ENCODE results near the gene LURAP1L.

LURAP1L gene

DNA sequence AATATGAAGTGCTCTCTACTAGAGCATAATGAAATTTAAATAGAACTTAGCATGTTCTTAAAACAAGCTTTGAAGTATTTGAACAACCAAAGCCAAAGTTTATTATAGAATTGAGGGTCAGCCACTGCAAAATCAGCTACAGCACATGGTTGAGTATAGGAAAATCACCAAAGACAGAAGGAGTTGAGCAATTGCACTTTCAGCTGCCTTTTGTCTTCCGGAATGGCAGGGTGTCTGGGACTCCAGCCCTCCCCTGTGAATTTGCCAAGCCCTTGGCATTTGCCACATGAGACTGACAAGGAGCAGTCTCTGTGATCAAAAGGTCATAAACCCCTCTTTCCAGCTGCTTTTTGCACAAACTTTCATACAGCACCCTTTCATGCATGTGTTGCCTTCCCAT lies 8.5 kb upstream of the LURAP1L start:
- H3K9me3 ChIP-seq (ENCODE audit: control insufficient read depth, insufficient read depth, low read depth, low read length), result no peaks in the 10 kb centered on the region
- CTCF ChIA-PET, result interaction anchor here (0.7 kb wide), 1 partner anchor 1200 kb away, joined by 3 read pairs; no protein-coding TSS in a partner anchor

DNA sequence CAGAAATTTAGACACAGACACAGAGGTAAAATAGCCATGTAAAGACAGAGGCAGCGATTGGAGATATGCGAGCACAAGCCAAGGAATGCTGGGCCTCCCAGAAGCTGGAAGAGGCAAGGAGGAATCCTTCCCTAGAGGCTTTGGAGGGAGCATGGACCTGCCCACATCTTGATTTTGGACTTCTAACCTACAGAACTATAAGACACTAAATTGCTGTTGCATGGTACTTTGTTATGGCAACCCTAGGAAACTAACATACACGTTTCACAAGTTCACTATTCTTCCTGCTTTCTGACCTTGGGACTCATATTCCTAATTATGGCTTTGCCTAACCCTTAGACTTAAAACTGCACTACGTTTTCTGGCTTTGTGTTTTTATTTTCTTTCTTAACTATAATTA lies 4.6 kb upstream of the LURAP1L start:
- H3K9me3 ChIP-seq (ENCODE audit: control insufficient read depth, insufficient read depth, low read depth, low read length), result no peaks in the 10 kb centered on the region
- POLR2A ChIA-PET, result no interaction called here
- H3K4me3 ChIP-seq (ENCODE audit: low read depth, low read length), result no peak overlapping the region
- CTCF ChIA-PET, result no interaction called here
- no peaks in the 10 kb centered on the region for H3K36me3 ChIP-seq (ENCODE audit: control insufficient read depth in 2 of 2, insufficient read depth in 1 of 2, low read length in 2 of 2)
- no peak overlapping the region for H3K27ac ChIP-seq (ENCODE audit: extremely low read depth, low read depth, low read length)
- TF ChIP-seq ZNF175 (tag by site-specific recombination; IDR thresholded peaks at IDR 0.05), result no peak
- TF ChIP-seq BCL11A (tag by site-specific recombination; IDR thresholded peaks at IDR 0.05; ENCODE audit: low read depth), result no peak
- no peak for TF ChIP-seq ZNF19 (tag by site-specific recombination; IDR thresholded peaks at IDR 0.05; ENCODE audit: low read depth)
- H3K4me1 ChIP-seq (ENCODE audit: control insufficient read depth, insufficient read depth, low read length), result peaks cover 3% of the 10 kb centered on the region; the same call in 1 of the 2 replicates

More for the DNA sequence above, 8.5 kb upstream of the LURAP1L start:
- Histone ChIP-seq H3K4me1 (ENCODE audit: control insufficient read depth, insufficient read depth, low read length) (0 out of 2 replicates have a peak, but pooled peaks cover 3% of the 10 kb centered on the region), H3K27ac (ENCODE audit: extremely low read depth, low read depth, low read length) (no peak overlapping the region), H3K36me3 (ENCODE audit: control insufficient read depth in 2 of 2, insufficient read depth in 1 of 2, low read length in 2 of 2) (no peaks in the 10 kb centered on the region), H3K4me3 (ENCODE audit: low read depth, low read length) (no peak overlapping the region)
- no peak for TF ChIP-seq SALL2 (tag by site-specific recombination; IDR thresholded peaks at IDR 0.05; ENCODE audit: borderline replicate concordance)
- TF ChIP-seq ZNF544 (tag by site-specific recombination; IDR thresholded peaks at IDR 0.05), result no peak
- no peak for TF ChIP-seq ZNF521 (tag by site-specific recombination; IDR thresholded peaks at IDR 0.05)
- POLR2A ChIA-PET, result no interaction called here

DNA sequence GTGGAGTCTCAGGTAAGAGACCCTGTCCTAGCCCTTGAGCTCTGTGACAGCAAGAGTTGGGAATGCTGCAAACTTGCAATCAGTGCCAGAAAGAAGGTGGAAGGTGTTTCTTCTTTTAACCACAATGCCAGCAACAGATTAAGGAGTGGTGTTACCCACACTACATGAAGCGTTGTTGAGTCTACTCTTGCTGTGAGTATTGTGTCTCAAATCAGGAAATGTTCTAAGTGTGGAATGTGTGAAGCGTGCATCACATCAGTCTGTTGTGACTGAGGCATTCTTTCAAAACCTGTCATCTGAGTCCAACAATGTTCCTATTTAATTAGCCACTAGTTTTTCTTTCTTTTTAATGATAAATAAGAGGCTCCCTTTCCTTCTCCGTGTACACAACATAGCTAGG lies 2.9 kb upstream of the LURAP1L start:
- ChIA-PET POLR2A (no interaction called here), CTCF (interaction anchor here (0.6 to 1.8 kb wide), 9 partner anchors 11 to 1704 kb away, joined by 3 to 11 read pairs (median 4); no protein-coding TSS in a partner anchor)
- Histone ChIP-seq H3K9me3 (ENCODE audit: control insufficient read depth, insufficient read depth, low read depth, low read length) (no peaks in the 10 kb centered on the region), H3K4me1 (ENCODE audit: control insufficient read depth, insufficient read depth, low read length) (peaks cover 6% of the 10 kb centered on the region), H3K4me3 (ENCODE audit: low read depth, low read length) (no peak overlapping the region), H3K27ac (ENCODE audit: extremely low read depth, low read depth, low read length) (no peak overlapping the region), H3K36me3 (ENCODE audit: control insufficient read depth in 2 of 2, insufficient read depth in 1 of 2, low read length in 2 of 2) (no peaks in the 10 kb centered on the region)
- TF ChIP-seq ZNF747 (tag by site-specific recombination; IDR thresholded peaks at IDR 0.05) (no peak), ZNF146 (tag by site-specific recombination; IDR thresholded peaks at IDR 0.05) (no peak), ZNF768 (tag by site-specific recombination; IDR thresholded peaks at IDR 0.05) (no peak), ZFP37 (tag by site-specific recombination; IDR thresholded peaks at IDR 0.05) (no peak), ZNF521 (tag by site-specific recombination; IDR thresholded peaks at IDR 0.05) (no peak), ZNF48 (tag by site-specific recombination; IDR thresholded peaks at IDR 0.05) (no peak), ZNF10 (tag by site-specific recombination; IDR thresholded peaks at IDR 0.05) (no peak), ZNF529 (tag by site-specific recombination; IDR thresholded peaks at IDR 0.05; ENCODE audit: insufficient replicate concordance) (no peak), FEZF1 (tag by site-specific recombination; IDR thresholded peaks at IDR 0.05) (no peak)

DNA sequence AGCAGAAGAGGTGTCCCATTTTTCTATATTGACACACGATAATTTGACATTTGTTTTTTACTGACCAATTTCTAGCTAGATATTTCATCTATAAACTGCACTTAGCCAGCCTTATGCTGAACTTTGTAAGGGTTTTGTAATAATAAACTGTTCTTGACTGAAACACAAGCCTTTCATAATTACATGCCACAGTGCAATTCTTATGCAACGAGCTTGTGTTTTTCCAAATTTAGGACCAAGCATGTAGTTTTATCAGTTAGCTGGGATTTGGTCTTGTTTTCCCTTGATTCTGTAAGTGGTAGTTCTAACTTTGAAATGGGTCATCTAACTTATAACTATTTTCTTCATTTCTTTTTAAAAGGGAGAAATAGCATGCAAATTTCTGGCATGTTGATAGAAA lies 1.3 kb upstream of the LURAP1L start:
- ChIA-PET CTCF (interaction anchor here (1.3 to 1.5 kb wide), 3 partner anchors 46 to 54 kb away, joined by 3 to 7 read pairs (median 4); no protein-coding TSS in a partner anchor), POLR2A (no interaction called here)
- Histone ChIP-seq H3K4me1 (ENCODE audit: control insufficient read depth, insufficient read depth, low read length) (peaks cover 8% of the 10 kb centered on the region), H3K27ac (ENCODE audit: extremely low read depth, low read depth, low read length) (no peak overlapping the region), H3K4me3 (ENCODE audit: low read depth, low read length) (no peak overlapping the region), H3K9me3 (ENCODE audit: control insufficient read depth, insufficient read depth, low read depth, low read length) (no peaks in the 10 kb centered on the region), H3K36me3 (ENCODE audit: control insufficient read depth in 2 of 2, insufficient read depth in 1 of 2, low read length in 2 of 2) (no peaks in the 10 kb centered on the region)
- TF ChIP-seq ZNF157 (tag by site-specific recombination; IDR thresholded peaks at IDR 0.05), result no peak
- TF ChIP-seq ZNF248 (tag by site-specific recombination; IDR thresholded peaks at IDR 0.05), result no peak
- TF ChIP-seq TRIM28 (IDR thresholded peaks at IDR 0.05; ENCODE audit: borderline replicate concordance, low read length), result no peak
- TF ChIP-seq MEIS1 (CRISPR knock-in tag; IDR thresholded peaks at IDR 0.05; ENCODE audit: borderline replicate concordance), result no peak
- TF ChIP-seq ZNF555 (tag by site-specific recombination; conservative IDR thresholded peaks at IDR 0.05), result no peak
- TF ChIP-seq ZNF174 (tag by site-specific recombination; IDR thresholded peaks at IDR 0.05), result no peak
- TF ChIP-seq, protein P1, sequence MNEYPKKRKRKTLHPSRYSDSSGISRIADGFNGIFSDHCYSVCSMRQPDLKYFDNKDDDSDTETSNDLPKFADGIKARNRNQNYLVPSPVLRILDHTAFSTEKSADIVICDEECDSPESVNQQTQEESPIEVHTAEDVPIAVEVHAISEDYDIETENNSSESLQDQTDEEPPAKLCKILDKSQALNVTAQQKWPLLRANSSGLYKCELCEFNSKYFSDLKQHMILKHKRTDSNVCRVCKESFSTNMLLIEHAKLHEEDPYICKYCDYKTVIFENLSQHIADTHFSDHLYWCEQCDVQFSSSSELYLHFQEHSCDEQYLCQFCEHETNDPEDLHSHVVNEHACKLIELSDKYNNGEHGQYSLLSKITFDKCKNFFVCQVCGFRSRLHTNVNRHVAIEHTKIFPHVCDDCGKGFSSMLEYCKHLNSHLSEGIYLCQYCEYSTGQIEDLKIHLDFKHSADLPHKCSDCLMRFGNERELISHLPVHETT (tag by site-specific recombination; IDR thresholded peaks at IDR 0.05), result no peak
- TF ChIP-seq, protein P2, sequence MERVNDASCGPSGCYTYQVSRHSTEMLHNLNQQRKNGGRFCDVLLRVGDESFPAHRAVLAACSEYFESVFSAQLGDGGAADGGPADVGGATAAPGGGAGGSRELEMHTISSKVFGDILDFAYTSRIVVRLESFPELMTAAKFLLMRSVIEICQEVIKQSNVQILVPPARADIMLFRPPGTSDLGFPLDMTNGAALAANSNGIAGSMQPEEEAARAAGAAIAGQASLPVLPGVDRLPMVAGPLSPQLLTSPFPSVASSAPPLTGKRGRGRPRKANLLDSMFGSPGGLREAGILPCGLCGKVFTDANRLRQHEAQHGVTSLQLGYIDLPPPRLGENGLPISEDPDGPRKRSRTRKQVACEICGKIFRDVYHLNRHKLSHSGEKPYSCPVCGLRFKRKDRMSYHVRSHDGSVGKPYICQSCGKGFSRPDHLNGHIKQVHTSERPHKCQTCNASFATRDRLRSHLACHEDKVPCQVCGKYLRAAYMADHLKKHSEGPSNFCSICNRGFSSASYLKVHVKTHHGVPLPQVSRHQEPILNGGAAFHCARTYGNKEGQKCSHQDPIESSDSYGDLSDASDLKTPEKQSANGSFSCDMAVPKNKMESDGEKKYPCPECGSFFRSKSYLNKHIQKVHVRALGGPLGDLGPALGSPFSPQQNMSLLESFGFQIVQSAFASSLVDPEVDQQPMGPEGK (tag by site-specific recombination; IDR thresholded peaks at IDR 0.05), result no peak
- TF ChIP-seq, protein P3, sequence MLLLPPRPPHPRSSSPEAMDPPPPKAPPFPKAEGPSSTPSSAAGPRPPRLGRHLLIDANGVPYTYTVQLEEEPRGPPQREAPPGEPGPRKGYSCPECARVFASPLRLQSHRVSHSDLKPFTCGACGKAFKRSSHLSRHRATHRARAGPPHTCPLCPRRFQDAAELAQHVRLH (tag by site-specific recombination; IDR thresholded peaks at IDR 0.05), result no peak
- TF ChIP-seq ZNF16 (tag by site-specific recombination; IDR thresholded peaks at IDR 0.05; ENCODE audit: low read depth), result no peak
- no peak for TF ChIP-seq ZNF843 (tag by site-specific recombination; IDR thresholded peaks at IDR 0.05)
- TF ChIP-seq, protein P4, sequence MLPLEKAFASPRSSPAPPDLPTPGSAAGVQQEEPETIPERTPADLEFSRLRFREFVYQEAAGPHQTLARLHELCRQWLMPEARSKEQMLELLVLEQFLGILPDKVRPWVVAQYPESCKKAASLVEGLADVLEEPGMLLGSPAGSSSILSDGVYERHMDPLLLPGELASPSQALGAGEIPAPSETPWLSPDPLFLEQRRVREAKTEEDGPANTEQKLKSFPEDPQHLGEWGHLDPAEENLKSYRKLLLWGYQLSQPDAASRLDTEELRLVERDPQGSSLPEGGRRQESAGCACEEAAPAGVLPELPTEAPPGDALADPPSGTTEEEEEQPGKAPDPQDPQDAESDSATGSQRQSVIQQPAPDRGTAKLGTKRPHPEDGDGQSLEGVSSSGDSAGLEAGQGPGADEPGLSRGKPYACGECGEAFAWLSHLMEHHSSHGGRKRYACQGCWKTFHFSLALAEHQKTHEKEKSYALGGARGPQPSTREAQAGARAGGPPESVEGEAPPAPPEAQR (tag by site-specific recombination; IDR thresholded peaks at IDR 0.05), result no peak
